Measurements from ENCODE around the gene TGOLN2. TPM values are rescaled to one million over a fixed set of nuclear protein-coding genes. Genes with fewer than 3 reads are reported as not detected.
A peak's percentile ranks its signal among the peaks of the same experiment; 100 is the strongest.
"Not testable (repeated sequence)": the region's sequence is repeated elsewhere in the genome, so short reads cannot be mapped to it uniquely, and the experiment has no call there.

Gene TGOLN2
- total RNA-seq, 1 donor from 2014 or later = 72.4 TPM

DNA sequence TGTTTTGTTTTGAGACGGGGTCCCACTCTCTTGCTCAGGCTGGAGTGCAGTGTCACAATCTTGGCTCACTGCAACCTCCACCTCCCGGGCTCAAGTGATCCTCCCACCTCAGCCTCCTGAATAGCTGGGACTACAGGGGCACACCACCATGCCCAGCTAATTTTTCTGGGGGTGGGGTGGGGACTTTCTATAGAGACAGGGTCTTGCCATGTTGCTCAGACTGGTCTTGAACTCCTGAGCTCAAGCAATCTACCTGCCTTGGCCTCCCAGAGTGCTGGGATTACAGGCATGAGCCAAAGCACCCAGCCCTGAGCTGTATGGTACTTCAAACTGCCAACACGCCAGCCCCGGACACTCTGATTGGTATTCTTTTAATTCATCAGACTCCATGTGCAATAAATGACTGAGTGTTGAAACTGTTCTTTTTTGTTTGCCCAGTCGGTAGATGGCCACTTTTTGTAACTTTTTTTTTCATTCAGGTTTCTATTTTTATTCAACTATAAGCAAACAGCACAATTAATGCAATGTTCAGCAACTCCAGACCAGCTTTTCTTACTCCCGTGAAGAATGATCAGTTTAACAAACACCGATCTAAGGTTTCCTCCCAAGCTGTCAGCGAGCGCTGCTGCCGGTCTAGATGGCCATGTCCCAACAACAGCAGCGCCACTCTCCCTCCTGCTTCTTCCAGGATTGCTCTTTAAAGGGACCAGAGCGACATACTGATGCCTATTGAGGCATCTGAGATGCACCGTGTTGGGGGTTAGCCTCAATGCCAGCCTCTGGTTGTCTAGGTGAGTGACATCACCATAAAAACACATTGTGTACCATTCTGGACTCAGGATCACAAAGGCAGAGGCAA lies 12.5 kb upstream of the TGOLN2 start:
- DNase-seq (ENCODE audit: low read depth) = no peak
- TF ChIP-seq, protein P1, sequence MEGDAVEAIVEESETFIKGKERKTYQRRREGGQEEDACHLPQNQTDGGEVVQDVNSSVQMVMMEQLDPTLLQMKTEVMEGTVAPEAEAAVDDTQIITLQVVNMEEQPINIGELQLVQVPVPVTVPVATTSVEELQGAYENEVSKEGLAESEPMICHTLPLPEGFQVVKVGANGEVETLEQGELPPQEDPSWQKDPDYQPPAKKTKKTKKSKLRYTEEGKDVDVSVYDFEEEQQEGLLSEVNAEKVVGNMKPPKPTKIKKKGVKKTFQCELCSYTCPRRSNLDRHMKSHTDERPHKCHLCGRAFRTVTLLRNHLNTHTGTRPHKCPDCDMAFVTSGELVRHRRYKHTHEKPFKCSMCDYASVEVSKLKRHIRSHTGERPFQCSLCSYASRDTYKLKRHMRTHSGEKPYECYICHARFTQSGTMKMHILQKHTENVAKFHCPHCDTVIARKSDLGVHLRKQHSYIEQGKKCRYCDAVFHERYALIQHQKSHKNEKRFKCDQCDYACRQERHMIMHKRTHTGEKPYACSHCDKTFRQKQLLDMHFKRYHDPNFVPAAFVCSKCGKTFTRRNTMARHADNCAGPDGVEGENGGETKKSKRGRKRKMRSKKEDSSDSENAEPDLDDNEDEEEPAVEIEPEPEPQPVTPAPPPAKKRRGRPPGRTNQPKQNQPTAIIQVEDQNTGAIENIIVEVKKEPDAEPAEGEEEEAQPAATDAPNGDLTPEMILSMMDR (conservative IDR thresholded peaks at IDR 0.05; ENCODE audit: low read depth, low read length) = no peak
- no peak overlapping the region for H3K4me3 ChIP-seq (ENCODE audit: low read depth, low read length)

DNA sequence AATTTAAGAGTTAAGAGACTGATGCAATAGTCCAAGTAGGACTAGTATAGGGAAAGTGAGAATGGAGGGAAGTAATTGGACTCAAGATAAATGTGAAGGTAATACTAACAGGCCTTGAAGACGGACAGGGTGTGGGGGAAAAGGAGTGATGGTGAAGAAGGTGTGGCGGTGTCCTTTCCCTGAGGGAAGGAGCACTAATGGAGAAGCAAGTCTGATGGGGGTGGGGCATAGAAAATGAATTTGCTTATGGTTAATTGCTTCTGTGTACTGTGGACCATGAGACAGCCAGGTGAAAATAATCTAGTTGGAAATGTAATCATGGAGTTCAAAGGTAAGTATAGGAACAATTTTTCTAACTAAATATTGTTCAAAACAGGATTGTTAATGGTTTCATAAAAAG lies 7.1 kb upstream of the TGOLN2 start:
- TF ChIP-seq, protein P1 (conservative IDR thresholded peaks at IDR 0.05; ENCODE audit: low read depth, low read length) = no peak
- H3K4me3 ChIP-seq (ENCODE audit: low read depth, low read length) = no peak overlapping the region
- no peak for DNase-seq (ENCODE audit: low read depth)

DNA sequence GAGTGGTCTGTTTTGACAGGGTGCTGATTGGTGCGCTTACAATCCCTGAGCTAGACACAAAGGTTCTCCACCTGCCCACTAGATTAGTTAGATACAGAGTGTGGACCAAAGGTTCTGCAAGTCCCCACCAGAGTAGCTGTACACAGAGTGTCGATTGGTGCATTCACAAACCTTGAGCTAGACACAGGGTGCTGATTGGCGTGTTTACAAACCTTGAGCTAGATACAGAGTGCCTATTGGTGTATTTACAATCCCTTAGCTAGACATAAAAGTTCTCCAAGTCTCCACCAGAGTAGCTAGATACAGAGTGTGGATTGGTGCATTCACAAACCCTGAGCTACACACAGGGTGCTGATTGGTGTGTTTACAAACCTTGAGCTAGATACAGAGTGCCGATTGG lies 6.1 kb upstream of the TGOLN2 start:
- H3K4me3 ChIP-seq (ENCODE audit: low read depth, low read length); DNase-seq (ENCODE audit: low read depth): not testable (repeated sequence)

DNA sequence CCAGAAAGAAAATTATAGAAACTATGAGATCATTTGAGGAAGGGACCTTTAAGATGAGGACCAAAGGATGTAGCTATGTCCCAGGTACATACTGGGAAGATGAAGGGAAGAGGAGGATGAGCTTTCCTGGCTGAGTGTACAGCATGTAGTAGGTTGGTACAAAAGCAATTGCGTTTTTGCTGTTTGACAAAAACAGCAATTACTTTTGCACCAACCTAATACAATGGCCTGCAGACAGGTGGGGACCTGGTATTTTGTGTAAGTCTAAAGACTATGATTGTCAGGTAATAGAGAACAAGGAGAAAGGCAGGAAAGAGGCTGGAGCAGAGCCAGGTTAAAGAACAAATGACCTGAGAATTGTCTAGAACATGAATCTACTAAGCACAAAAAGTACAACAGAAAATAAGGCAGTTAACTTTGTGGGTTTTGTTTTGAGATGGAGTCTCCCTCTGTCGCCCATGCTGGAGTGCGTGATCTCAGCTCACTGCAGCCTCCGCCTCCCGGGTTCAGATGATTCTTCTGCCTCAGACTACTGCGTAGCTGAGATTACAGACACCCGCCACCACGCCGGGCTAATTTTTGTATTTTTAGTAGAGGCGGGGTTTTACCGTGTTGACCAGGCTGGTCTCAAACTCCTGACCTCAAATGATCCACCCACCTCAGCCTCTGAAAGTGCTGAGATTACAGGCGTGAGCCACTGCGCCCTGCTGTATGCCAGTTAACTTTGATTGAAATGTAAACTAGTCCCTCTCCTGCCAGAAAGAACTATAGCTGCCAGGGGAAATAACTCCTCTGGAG lies 3.2 kb upstream of the TGOLN2 start:
- DNase-seq (ENCODE audit: low read depth) = no peak
- TF ChIP-seq, protein P1 (conservative IDR thresholded peaks at IDR 0.05; ENCODE audit: low read depth, low read length) = no peak
- no peak overlapping the region for H3K4me3 ChIP-seq (ENCODE audit: low read depth, low read length)

DNA sequence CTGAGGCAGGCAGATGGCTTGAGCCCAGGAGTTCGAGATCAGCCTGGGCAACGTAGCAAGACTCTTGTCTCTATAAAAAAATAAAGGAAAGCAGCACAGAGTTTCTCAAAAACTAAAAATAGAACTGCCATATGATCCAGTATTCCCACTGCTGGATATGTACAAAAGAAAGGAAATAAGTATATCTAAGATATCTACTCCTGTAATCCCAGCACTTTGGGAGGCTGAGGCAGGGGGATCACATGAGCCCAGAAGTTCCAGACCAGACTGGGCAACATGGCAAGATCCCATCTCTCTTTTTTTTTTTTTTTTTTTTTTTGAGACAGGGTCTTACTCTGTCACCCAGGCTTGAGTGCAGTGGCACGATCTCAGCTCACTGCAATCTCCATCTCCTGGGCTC lies 1.9 kb upstream of the TGOLN2 start:
- H3K4me3 ChIP-seq (ENCODE audit: low read depth, low read length); DNase-seq (ENCODE audit: low read depth): not testable (repeated sequence)

DNA sequence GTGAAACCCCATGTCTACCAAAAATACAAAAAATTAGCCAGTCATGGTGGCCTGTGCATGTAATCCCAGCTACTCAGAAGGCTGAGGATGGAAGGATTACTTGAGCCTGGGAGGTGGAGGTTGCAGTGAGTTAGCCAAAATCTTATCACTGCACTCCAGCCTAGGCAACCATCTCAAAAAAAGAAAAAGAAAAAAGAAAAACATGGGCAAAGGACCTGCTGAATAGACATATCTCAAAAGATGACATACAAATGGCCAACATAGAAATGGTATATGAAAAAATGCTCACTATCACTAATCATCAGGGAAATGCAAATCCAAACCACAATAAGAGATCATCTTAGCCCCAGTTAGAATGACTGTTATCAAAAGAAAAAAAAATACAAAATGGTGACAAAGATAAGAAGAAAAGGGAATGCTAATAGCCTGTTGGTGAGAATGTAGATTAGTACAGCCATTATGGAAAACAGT lies 1.4 kb upstream of the TGOLN2 start:
- TF ChIP-seq, protein P1 (conservative IDR thresholded peaks at IDR 0.05; ENCODE audit: low read depth, low read length) = no peak
- DNase-seq (ENCODE audit: low read depth) = no peak
- H3K4me3 ChIP-seq (ENCODE audit: low read depth, low read length) = no peak overlapping the region

DNA sequence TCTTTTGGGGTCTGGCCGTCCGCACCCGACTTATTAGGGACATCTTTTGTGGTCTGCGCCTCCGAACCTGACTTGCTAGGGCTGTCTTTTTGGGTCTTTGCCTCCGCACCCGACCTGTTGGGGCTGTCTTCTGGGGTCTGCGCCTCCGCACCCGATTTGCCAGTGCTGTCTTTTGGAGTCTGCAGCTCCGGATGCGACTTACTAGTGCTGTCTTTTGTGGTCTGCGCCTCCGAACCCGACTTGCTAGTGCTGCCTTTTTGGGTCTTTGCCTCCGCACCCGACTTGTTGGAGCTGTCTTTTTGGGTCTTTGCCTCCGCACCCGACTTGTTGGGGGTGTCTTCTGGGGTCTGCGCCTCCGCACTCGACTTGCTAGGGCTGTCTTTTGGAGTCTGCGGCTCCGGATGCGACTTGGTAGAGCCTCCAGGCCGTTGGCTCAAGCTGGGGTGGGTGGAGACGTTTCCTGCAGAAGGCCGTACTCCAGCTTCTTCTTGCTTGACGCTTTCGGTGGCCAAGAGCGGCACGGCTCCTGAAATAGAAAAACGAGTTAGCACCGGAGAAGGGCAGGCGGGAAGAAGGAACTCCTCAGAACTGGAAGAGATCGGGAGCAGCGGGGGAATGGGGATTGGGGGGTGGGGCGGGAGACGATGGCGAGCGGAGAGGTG lies 498 bp downstream of the TGOLN2 start:
- TF ChIP-seq, protein P1 (conservative IDR thresholded peaks at IDR 0.05; ENCODE audit: low read depth, low read length) = no peak
- DNase-seq (ENCODE audit: low read depth) = no peak
- peak overlapping the region; percentile 76 for H3K4me3 ChIP-seq (ENCODE audit: low read depth, low read length)

Data from epithelial cell of proximal tubule (primary cell).